Embryonic facial prominence (tissue), 1 donor: ENCODE data around the gene RPS15.
"Not testable (repeated sequence)": the region's sequence is repeated elsewhere in the genome, so short reads cannot be mapped to it uniquely, and the experiment has no call there.

Experiments used
- DNase-seq: peaks from one replicate; pipeline ENCODE4 v3.0.0-alpha.2; 2016; ENCODE audit errors: extremely low spot score

Gene RPS15

GRCh38 chr19:1468274-1468820 is 30.2 kb downstream of the RPS15 start:
- DNase-seq = no peak

GRCh38 chr19:1468821-1469254 is 30.6 kb downstream of the RPS15 start:
- no peak for DNase-seq

- DNase-seq = no peak
Measured at GRCh38 chr19:1469255-1470054, 31.3 kb downstream of the RPS15 start.

- no peak for DNase-seq
Measured at GRCh38 chr19:1470055-1470304, 31.8 kb downstream of the RPS15 start.

GRCh38 chr19:1470305-1471009 is 32.3 kb downstream of the RPS15 start:
- DNase-seq = no peak

GRCh38 chr19:1471010-1471514 is 32.9 kb downstream of the RPS15 start:
- DNase-seq = no peak

- no peak for DNase-seq
Measured at GRCh38 chr19:1471515-1472160, 33.4 kb downstream of the RPS15 start.

GRCh38 chr19:1472231-1473084 is 34.3 kb downstream of the RPS15 start:
- DNase-seq = no peak

GRCh38 chr19:1473085-1473851 is 35.1 kb downstream of the RPS15 start:
- DNase-seq = no peak

GRCh38 chr19:1474011-1474764 is 36.0 kb downstream of the RPS15 start:
- no peak for DNase-seq

GRCh38 chr19:1474765-1475351 is 36.7 kb downstream of the RPS15 start:
- DNase-seq = no peak

GRCh38 chr19:1475751-1476437 is 37.7 kb downstream of the RPS15 start:
- no peak for DNase-seq

GRCh38 chr19:1477056-1477455 is 38.9 kb downstream of the RPS15 start:
- DNase-seq = not testable (repeated sequence)

- DNase-seq = peak; percentile 90
Measured at GRCh38 chr19:1478934-1479707, 40.9 kb downstream of the RPS15 start, which contains the start of gene C19orf25. Gene C19orf25 (minus strand): TSS chr19:1479215. CDS start chr19:1478903, 312 bp downstream.

GRCh38 chr19:1481224-1481892 is 43.2 kb downstream of the RPS15 start:
- DNase-seq = no peak

GRCh38 chr19:1481893-1482360 is 43.7 kb downstream of the RPS15 start:
- DNase-seq = no peak

- DNase-seq = no peak
Measured at GRCh38 chr19:1482361-1483130, 44.4 kb downstream of the RPS15 start.
